Type B pancreatic cell (in vitro differentiated cells): ENCODE measurements around the gene OSER1. TPM values are rescaled to one million over a fixed set of nuclear protein-coding genes. Genes with fewer than 3 reads are reported as not detected.

Source experiments
- DNase-seq: peaks from one replicate; pipeline ENCODE4 v3.0.0; 2021; ENCODE audit warnings: mixed read lengths; ENCODE audit not compliant: unreplicated experiment; ENCODE audit errors: extremely low spot score
- H3K27ac Mint-ChIP-seq: 2 replicates; pipeline ENCODE4 v1.8.0; 2021; ENCODE audit warnings: mild to moderate bottlenecking, mixed read lengths
- H3K27me3 Mint-ChIP-seq: 2 replicates; pipeline ENCODE4 v1.8.0; 2021; ENCODE audit warnings: mixed read lengths
- H3K36me3 Mint-ChIP-seq: 2 replicates; pipeline ENCODE4 v1.8.0; 2021; ENCODE audit warnings: mixed read lengths
- H3K4me1 Mint-ChIP-seq: one replicate; pipeline ENCODE4 v1.8.0; 2021; ENCODE audit warnings: mixed read lengths; ENCODE audit not compliant: unreplicated experiment
- H3K4me3 Mint-ChIP-seq: 2 replicates; pipeline ENCODE4 v1.8.0; 2021; ENCODE audit warnings: mild to moderate bottlenecking, mixed read lengths
- H3K9me3 Mint-ChIP-seq: 2 replicates; pipeline ENCODE4 v1.8.0; 2021; ENCODE audit warnings: mixed read lengths
- CTCF ChIP-seq: fragments of 200-600 bp; sonication (generic); conservative IDR thresholded peaks from 2 replicates; pipeline ENCODE4 v1.5.0; 2021; ENCODE audit warnings: antibody characterized with exemption, mild to moderate bottlenecking
- total RNA-seq: library from RNA; stranded (reverse); gene quantifications from 2 replicates; pipeline ENCODE4 v1.2.1, GENCODE V29; 2021; ENCODE audit warnings: low replicate concordance

The OSER1 gene
- total RNA-seq, 1 donor from 2014 or later = 31.1 TPM

- H3K4me3 Mint-ChIP-seq = no peak overlapping the region
- no peak for DNase-seq
- no peaks in the 10 kb centered on the region for H3K36me3 Mint-ChIP-seq
- H3K27me3 Mint-ChIP-seq = no peaks in the 10 kb centered on the region
- H3K9me3 Mint-ChIP-seq = no peaks in the 10 kb centered on the region
- H3K27ac Mint-ChIP-seq = no peak overlapping the region
- TF ChIP-seq CTCF = no peak
- peaks cover 13% of the 10 kb centered on the region for H3K4me1 Mint-ChIP-seq
Observed at GRCh38 chr20:44218446-44218845, 7.9 kb upstream of the OSER1 start.

- H3K4me1 Mint-ChIP-seq = peaks cover 13% of the 10 kb centered on the region
- TF ChIP-seq CTCF = peak; percentile 86
- H3K27me3 Mint-ChIP-seq = no peaks in the 10 kb centered on the region
- H3K27ac Mint-ChIP-seq = peak overlapping the region; percentile 45
- no peak overlapping the region for H3K4me3 Mint-ChIP-seq
- no peaks in the 10 kb centered on the region for H3K9me3 Mint-ChIP-seq
- no peaks in the 10 kb centered on the region for H3K36me3 Mint-ChIP-seq
- no peak for DNase-seq
Observed at GRCh38 chr20:44217342-44218092, 6.9 kb upstream of the OSER1 start.

- DNase-seq = no peak
- no peaks in the 10 kb centered on the region for H3K36me3 Mint-ChIP-seq
- H3K4me3 Mint-ChIP-seq = peak overlapping the region; percentile 44
- H3K27me3 Mint-ChIP-seq = no peaks in the 10 kb centered on the region
- peak overlapping the region; percentile 19 for H3K27ac Mint-ChIP-seq
- TF ChIP-seq CTCF = peak; percentile 85
- no peaks in the 10 kb centered on the region for H3K9me3 Mint-ChIP-seq
- H3K4me1 Mint-ChIP-seq = peaks cover 20% of the 10 kb centered on the region
Observed at GRCh38 chr20:44215125-44215524, 4.6 kb upstream of the OSER1 start.

GRCh38 chr20:44212792-44213191, 2.2 kb upstream of the OSER1 start:
- peak overlapping the region; percentile 96 for H3K4me3 Mint-ChIP-seq
- DNase-seq = no peak
- H3K27me3 Mint-ChIP-seq = no peaks in the 10 kb centered on the region
- no peak for TF ChIP-seq CTCF
- peaks cover 31% of the 10 kb centered on the region for H3K4me1 Mint-ChIP-seq
- H3K36me3 Mint-ChIP-seq = no peaks in the 10 kb centered on the region
- no peak overlapping the region for H3K27ac Mint-ChIP-seq
- no peaks in the 10 kb centered on the region for H3K9me3 Mint-ChIP-seq

GRCh38 chr20:44211177-44212039, 837 bp upstream of the OSER1 start:
- no peaks in the 10 kb centered on the region for H3K9me3 Mint-ChIP-seq
- H3K27me3 Mint-ChIP-seq = no peaks in the 10 kb centered on the region
- H3K4me3 Mint-ChIP-seq = peak overlapping the region; percentile 96
- no peak for TF ChIP-seq CTCF
- DNase-seq = no peak
- H3K4me1 Mint-ChIP-seq = peaks cover 42% of the 10 kb centered on the region
- peaks cover 1% of the 10 kb centered on the region for H3K36me3 Mint-ChIP-seq
- H3K27ac Mint-ChIP-seq = peak overlapping the region; percentile 99
